T-helper 1 cell treated with Interleukin-12 subunit alpha and Interleukin-12 subunit beta and Interleukin-4 antibody, amounts not matched to agents 30 ng/mL and 1 ng/mL, for 36 hours (primary cell): ENCODE measurements around the gene NUDT5. TPM values are rescaled to one million over a fixed set of nuclear protein-coding genes. Genes with fewer than 3 reads are reported as not detected.
"Not testable (repeated sequence)": the region's sequence is repeated elsewhere in the genome, so short reads cannot be mapped to it uniquely, and the experiment has no call there.

Experiments
- intact Hi-C: fragments of 100-400 bp; cut with micrococcal nuclease; formaldehyde crosslinking; loops from one replicate; pipeline ENCODE4 v1.15.1; 2024
- total RNA-seq: library from RNA; stranded (reverse); gene quantifications from 2 replicates; pipeline ENCODE4 v1.2.3, GENCODE V29; 2022

The NUDT5 gene
- total RNA-seq, 1 donor from 2014 or later, result 97.3 TPM

DNA sequence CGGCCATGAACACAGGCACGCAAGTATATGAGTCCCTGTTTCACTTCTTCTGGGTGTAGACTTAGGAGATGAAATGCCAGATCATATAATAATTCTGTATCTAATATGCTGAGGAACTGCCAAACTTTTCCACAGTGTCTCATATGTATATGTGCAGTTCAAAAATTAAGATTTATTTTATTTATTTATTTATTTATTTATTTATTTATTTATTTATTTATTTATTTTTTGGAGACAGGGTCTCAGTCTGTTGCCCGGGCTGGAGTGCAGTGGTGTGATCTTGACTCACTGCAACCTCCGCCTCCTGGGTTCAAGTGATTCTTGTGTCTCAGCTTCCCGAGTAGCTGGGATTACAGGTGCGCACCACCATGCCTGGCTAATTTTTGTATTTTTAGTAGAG lies 24.2 kb downstream of the NUDT5 start:
- intact Hi-C loops, result not testable (repeated sequence)

DNA sequence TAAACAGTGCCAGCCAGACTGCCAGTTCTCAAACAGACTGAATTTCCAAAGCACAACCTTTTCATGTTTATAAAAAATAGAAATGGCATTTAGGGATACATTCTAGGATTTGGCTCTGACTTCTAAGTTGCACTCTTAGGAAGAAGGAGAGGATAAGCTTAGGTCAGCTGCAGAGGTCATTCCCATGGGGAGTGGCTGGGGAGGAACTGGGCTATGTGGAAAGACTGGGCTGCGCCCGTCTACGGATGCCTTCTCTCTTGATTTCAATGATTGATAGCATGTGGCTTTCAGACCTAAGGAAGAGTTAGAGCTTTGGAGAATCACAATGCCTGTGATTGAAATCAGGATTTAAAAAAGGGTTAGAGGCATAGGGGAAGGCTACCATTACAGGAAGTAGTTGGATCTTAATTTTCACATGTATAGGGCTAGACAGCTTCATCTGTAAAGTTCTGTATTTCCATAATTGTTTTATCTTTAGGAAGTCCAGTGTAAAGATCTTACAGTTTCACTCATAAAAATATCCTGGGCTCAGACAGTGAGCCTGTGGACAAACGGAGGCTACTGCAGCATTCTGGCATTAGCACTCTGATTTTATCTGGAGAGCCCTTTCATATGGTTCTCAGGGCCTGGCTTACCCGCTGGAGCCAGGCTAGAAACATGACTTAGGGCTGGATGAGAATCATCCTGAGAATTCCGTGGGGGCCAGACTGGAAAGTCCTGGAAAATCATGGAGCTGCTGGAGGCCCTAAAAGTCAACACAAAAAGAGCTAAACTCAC lies 29.5 kb downstream of the NUDT5 start:
- intact Hi-C loops, result no loop called here

DNA sequence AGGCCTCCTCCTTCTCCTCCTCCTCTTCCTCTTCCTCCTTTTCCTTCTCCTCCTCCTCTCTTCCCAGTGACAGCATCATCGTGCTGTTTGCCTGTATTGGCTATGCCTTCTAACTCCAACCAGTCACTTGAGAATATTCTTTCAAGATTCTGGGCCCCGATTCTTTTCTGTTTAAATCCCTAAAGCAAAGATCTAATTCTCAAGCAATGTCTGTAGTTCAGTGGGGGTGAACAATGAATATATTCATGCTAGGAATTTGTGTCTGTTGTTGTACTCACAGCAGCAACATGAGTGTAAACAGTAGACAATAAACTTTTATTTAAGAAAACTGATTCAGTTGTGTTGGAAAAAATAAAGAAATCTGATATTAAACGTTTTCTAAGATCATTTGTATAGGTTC lies 30.7 kb downstream of the NUDT5 start:
- intact Hi-C loops, result no loop called here

DNA sequence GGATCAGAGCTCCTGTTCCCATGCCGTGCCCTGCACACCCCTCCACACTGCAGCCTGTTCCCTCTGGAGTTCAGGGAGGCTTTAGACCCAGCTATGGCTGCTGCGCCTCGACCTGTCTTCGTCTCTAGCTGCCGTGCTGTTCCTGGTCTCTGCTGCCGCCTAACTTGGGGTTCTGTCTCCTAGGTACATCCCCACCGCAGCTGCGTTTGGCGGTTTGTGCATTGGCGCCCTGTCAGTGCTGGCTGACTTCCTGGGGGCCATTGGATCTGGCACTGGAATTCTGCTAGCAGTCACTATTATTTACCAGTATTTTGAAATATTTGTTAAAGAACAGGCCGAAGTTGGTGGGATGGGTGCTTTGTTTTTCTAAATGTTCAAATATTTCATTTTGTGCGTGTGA lies 31.6 kb downstream of the NUDT5 start:
- intact Hi-C loops, result no loop called here

DNA sequence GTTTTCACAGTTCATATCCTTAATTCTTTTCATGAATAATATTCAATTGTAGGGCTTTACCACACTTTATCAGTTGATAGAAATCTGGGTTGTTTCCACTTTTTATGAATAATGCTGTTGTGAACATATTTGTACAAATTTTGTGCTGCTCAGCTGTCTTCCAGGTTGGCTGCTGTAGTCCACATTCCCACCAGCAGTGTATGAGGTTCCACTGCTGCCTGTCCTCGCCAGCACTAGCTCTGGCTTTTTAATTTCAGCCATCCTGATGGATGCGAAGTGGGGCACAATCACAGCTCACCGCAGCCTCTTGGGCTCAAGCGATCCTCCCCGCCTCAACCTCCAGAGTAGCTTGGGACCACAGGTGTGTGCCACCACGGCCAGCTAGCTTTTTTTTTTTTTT lies 32.8 kb downstream of the NUDT5 start:
- intact Hi-C loops, result no loop called here

DNA sequence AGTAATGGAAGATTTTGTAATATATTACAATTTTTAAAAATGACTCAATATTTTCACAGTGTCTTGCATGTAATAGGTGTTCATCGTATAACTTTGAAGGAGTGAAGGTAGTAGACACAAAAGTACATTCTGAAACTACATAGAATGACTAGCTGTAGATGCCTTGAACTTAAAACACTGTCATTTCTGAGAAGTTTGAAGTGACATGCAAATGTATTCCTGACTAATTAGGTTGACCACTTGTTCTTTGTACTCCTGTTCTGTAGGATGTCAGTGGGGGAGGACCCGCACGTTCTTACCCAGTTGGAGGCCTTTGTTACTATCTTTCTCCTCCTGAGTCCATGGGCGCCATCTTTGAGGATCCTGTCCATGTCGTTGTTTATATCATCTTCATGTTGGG lies 35.0 kb downstream of the NUDT5 start:
- intact Hi-C loops, result no loop called here

DNA sequence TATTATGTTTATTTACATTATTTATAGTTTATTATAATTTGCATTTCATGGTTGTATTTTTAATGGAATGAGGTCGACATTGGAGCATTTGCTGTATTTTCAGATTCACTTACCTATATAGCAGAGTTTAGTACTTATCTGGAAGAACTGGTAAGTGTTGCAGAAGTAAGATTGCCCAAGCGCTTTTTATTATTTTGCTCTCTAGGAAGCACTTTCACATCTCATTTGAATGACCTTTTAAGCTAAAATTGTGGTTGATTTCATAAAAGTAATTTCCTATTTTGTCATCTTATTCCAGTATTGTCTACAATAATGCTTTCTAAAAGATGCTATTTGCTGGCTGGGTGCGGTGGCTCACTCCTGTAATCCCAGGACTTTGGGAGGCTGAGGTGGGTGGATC lies 37.6 kb downstream of the NUDT5 start:
- intact Hi-C loops, result no loop called here

DNA sequence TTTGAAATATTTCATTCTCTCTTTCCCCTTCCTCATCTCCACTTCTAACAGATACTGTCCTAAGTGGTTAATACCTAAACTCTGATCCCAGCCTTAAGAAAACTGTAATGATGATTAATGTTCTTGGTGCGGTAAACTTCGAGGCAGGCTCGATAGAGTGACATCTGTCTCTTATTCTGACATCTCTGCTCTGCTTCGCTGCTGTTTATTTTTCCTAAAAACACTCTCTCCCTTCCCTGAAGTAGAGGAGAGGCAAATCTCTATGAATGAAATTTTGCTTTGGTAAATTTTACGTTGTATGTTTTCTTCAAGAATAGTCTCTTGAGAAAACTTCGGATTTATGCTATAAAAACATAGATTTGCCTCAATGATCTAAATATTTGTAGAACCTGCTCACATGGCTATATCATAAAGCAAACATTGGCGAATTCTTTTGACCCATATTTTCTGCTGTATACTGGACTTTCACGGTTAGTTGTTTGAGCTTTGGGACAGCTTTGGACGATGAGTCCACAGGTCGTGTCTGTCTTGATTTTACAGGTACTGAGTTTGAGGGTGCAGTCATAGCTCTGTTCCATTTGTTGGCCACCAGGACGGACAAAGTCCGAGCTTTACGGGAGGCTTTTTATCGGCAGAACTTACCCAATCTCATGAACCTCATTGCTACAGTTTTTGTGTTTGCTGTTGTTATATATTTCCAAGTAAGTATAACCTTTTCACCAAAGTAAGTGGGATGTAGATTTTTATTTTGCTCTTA lies 39.1 kb downstream of the NUDT5 start:
- intact Hi-C loops, result no loop called here

DNA sequence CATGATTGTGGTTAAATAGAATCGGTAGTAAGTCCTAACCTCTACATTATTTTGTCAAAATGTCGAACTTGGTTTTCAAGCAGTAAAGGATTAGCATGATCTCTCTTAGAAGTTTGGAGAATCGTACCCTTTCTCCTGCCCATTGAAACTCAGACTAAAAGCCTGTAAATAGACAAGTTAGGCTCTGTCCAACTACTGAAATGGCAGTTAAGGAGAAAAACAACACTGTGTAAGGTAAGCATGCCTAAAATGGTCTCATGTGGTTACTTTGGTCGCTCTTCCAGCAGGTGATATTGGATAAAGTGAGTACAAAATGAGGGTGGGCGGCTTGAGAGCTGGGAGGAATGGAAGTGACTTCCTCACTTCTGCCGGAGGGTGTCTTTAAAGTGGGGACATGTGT lies 41.2 kb downstream of the NUDT5 start:
- intact Hi-C loops, result no loop called here

DNA sequence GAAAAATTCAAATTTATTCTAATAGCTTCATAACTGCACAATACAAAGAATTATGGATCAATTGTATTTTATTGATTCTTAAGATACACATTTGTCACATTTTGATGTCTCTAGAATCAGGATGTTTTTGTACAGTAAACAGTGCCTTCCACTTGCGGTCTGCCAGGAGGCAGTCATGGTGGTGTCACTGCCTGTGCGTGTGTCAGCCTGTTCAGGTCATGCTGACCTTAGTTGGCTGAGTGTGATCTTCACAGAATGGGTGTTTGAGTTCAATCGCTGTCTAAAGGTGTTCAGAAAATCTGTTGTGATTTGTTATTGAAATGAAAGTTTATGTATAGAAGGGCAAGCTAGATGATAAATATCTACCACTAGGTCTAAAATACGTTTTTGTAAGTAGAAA lies 45.5 kb downstream of the NUDT5 start:
- intact Hi-C loops, result no loop called here

DNA sequence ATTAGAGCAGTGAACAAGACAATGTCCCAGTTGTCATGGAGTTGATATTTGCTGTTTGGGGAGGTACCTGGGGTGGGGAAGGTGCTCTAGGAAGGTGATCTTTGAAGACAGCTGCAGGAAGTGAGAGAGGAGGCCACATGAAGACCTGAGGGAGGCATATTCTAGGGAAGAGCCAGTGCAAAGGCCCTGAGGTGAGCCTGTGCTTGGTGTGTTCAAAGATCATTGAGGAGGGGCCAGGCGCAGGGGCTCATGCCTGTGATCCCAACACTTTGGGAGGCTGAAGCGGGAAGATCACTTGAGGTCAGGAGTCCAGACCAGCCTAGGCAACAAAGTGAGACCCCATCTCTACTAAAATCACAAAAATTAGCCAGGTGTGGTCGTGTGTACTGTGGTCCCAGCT lies 51.2 kb downstream of the NUDT5 start:
- intact Hi-C loops, result no loop called here

DNA sequence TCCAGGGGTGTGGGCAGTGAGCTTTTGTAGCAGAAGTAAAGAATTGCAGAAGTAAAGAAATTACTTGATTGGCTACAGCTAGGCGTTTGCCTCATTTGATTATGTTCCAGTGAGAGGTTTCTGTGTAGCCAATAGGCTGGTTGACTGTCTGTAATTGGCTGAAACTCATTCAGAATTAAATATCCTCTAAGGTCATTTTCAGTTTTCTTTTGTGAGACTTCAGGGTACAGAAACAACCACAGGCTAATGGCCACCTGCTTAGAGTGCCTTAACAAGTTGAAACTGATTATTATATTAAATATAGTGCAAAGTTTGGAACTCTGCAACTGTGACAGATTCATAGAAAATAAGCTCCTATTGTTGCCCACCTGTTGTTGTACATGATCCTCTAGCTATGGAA lies 55.7 kb downstream of the NUDT5 start:
- intact Hi-C loops, result no loop called here

DNA sequence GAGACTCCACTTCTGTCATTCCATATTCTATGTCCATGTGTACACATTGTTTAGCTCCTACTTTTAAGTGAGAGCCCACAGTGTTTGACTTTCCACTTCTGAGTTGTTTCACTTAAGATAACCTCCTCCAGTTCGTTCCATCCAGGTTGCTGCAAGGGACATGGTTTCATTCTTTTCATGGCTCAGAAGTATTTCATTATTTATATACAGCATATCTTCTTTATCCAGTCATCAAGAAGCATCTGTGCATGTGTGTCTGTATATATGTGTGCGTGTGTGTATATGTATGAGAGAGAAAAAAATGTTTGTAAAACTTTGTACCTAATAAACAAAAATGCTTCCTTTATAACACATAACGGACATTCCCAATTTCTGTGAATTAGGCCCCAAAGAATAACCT lies 60.1 kb downstream of the NUDT5 start:
- intact Hi-C loops, result no loop called here

DNA sequence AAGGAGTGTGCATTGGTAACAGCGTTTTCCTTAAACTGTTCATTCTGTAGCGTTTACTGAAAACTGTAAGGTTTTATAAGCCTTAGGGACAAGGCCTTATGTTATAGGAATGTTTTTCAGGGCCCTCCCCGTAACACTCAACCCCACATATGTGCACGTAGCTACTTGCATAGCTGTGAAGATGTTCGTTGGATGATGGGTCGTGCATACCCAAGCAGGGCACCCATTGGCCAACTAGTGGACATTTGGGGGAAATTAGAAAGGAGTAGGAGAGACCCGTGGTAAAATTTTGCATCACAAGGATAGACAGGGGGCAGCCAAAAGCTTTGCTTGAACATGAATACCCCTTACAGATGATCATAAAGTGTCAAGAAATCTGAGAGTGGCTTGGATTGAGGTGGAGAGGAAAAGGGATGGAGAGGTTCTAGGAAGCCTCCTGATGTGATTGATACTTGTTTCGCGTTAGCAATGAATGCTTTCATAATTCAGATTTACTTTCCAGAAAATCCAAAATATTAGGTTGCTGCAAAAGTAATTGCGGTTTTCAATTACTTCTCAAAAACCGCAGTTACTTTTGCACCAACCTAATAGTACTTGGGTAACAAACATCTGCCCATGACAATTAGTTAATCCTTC lies 65.3 kb downstream of the NUDT5 start:
- intact Hi-C loops, result loop anchor here (1.0 to 2.0 kb wide), 2 partner anchors 8 to 970 kb away; partner anchors contain the start of gene OPTN

DNA sequence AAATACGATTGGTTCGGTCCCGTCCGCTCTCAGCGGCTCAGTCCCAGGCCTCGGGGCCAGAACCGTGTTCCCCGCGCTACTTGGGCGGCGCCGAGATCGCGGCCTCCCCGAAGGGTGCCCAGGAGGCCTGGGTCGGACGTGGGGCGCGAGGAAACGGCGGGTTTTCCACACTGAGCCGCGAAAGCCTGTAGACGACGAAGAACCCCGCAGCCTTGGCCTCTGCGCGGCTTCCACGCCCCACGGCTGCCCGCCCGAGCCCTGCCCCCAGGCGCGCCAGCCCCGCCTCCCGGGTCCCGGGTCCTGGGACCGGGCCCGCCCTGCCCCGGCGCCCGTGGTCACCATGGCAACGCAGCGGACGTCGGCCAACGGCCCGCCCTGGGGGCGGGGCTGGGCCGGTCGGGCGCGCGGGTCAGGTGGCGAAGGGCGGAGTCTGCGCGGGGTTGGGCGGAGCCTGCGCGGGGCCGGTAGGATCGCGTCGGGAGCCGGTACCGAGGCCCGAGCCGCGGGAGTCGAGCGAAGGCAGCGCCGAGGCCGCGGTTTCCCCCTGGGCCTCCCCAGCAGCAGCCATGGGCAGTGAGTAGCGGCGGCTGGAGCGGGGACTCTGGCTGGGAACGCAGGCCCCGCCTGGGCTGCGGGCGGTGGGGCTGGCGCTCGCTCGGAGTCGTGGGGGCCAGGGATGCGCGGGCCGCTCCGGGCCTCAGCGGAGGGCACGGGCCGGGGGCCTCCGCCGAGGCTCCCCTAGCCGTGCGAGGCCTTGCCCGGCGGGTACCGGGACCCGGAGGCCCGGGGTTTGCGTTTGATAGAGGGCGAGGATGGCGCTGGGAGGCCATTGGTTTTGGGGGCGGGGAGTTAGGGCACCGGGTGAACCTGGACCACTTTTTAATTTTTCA lies 66.2 kb downstream of the NUDT5 start, which contains the start of gene SEC61A2:
TSS of gene SEC61A2 (plus strand) at position 456 of the 890 bp plus-strand sequence. CDS start at position 567, 111 bp downstream.
- intact Hi-C loops, result loop anchor here (1.0 to 10.0 kb wide), 10 partner anchors 7 to 1173 kb away; partner anchors contain the start of genes DHTKD1, NUDT5, OPTN and USP6NL

DNA sequence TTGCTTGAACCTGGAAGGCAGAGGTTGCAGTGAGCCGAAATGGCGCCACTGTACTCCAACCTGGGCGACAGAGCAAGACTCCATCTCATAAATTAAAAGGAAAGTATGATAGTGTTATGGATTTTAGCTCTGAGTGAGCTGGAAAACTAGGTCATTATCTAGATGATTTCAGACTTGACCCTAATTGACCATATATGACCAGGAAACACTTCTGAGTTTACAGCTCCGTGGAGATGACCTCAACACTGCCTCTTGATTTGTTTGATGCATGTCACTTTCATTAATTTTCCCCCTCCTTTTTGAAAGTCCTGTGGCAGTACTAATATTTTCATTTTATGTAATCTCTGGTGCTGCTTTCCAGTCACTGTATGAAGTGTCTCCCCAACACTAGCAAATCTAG lies 74.0 kb downstream of the NUDT5 start:
- intact Hi-C loops, result loop anchor here (1.0 to 10.0 kb wide), 13 partner anchors 9 to 977 kb away; partner anchors contain the start of genes CAMK1D, DHTKD1, NUDT5 and UPF2

Other genes with a start within 250 kb of the NUDT5 start
- 37.1 and 38.1 TPM in 2 replicates for gene UPF2, start 153.1 kb downstream of the NUDT5 start, total RNA-seq
- gene DHTKD1, start 126.9 kb downstream of the NUDT5 start, total RNA-seq, result 27.4 and 29.5 TPM in 2 replicates
- gene SEC61A2, start 66.2 kb downstream of the NUDT5 start, total RNA-seq, result 26.3 and 28.3 TPM in 2 replicates
- gene CDC123, start 297 bp upstream of the NUDT5 start, total RNA-seq, result 107 and 114 TPM in 2 replicates
- 15.7 and 17.6 TPM in 2 replicates for gene CAMK1D, start 153.7 kb upstream of the NUDT5 start, total RNA-seq